ENCODE results near the gene AFG1L. TPM values are rescaled to one million over a fixed set of nuclear protein-coding genes. Genes with fewer than 3 reads are reported as not detected.
"Not testable (repeated sequence)": the region's sequence is repeated elsewhere in the genome, so short reads cannot be mapped to it uniquely, and the experiment has no call there.

The AFG1L gene
- total RNA-seq, 3 donors from 2014 or later = 8.4 to 11.7 (median 10.6) TPM

- intact Hi-C loops (cut with DNase I, micrococcal nuclease) = no loop called here
- DNase-seq (no peak), ATAC-seq (no peak)
- Histone ChIP-seq H3K4me3 (no peak overlapping the region), H3K36me3 (ENCODE audit: low read depth) (no peaks in the 10 kb centered on the region), H3K9me3 (no peaks in the 10 kb centered on the region), H3K4me1 (ENCODE audit: low read depth) (peaks cover 10% of the 10 kb centered on the region)
- TF ChIP-seq CTCF (IDR thresholded peaks at IDR 0.05) = no peak
These were observed 15.0 kb downstream of the AFG1L start for GRCh38 chr6:108309844-108310243.

DNA sequence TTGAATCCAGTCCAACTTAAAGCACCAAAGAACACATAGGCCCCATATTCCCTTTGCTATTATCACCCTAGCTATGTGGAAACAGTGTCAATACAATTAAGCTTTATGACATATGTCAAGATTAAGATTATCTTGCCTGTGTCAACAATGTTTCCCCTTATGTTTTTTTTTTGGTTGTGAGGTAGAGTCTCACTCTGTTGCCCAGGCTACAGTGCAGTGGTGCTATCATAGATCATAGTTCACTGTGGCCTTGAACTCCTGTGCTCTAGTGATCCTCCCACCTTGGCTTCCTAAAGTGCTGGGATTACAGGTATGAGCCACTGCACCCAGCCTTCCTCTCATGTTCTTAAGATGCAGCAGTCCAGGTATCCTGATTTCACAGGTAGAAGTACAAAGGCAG, 17.8 kb downstream of the AFG1L start:
- no peak for TF ChIP-seq CTCF (IDR thresholded peaks at IDR 0.05)
- peak in 1 of 3 donors; percentile 60 for DNase-seq
- H3K36me3 ChIP-seq (ENCODE audit: low read depth) = no peaks in the 10 kb centered on the region
- ATAC-seq = peak; percentile 98
- H3K4me1 ChIP-seq (ENCODE audit: low read depth) = peaks cover 10% of the 10 kb centered on the region
- H3K4me3 ChIP-seq = no peak overlapping the region
- no peaks in the 10 kb centered on the region for H3K9me3 ChIP-seq
- intact Hi-C loops (cut with DNase I, micrococcal nuclease) = no loop called here

GRCh38 chr6:108321253-108321747, 26.4 kb downstream of the AFG1L start:
- Histone ChIP-seq H3K36me3 (ENCODE audit: low read depth) (no peaks in the 10 kb centered on the region), H3K4me1 (ENCODE audit: low read depth) (no peaks in the 10 kb centered on the region), H3K9me3 (no peaks in the 10 kb centered on the region), H3K4me3 (no peak overlapping the region)
- DNase-seq = no peak
- TF ChIP-seq CTCF (IDR thresholded peaks at IDR 0.05) = no peak
- ATAC-seq = no peak
- intact Hi-C loops (cut with DNase I, micrococcal nuclease) = no loop called here

DNA sequence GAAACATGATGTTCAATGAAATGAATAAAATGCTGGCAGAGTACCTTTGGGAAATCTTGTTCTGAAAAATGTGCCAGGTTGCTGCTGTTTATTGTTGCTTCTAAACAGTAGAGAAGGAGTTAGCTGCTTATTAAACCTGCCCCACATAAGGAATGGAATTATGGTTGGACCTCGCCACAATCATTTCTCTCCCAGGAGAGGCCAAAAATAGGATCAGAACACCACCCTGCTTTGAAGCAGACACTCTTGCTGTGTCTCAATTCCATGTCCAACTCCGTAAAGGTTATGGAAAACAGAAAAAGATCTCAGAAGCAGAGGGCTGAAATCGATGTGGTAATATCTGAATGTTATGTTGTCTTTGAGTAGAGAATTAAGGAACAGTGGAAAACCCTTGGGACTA, 27.9 kb downstream of the AFG1L start:
- H3K4me3 ChIP-seq = no peak overlapping the region
- no peaks in the 10 kb centered on the region for H3K9me3 ChIP-seq
- no peaks in the 10 kb centered on the region for H3K36me3 ChIP-seq (ENCODE audit: low read depth)
- DNase-seq (no peak), ATAC-seq (no peak)
- no peaks in the 10 kb centered on the region for H3K4me1 ChIP-seq (ENCODE audit: low read depth)
- no peak for TF ChIP-seq CTCF (IDR thresholded peaks at IDR 0.05)
- intact Hi-C loops (cut with DNase I, micrococcal nuclease) = no loop called here

- Histone ChIP-seq H3K9me3 (no peaks in the 10 kb centered on the region), H3K4me3 (no peak overlapping the region), H3K36me3 (ENCODE audit: low read depth) (no peaks in the 10 kb centered on the region), H3K4me1 (ENCODE audit: low read depth) (no peaks in the 10 kb centered on the region)
- TF ChIP-seq CTCF (IDR thresholded peaks at IDR 0.05) = no peak
- ATAC-seq (no peak), DNase-seq (no peak)
- intact Hi-C loops (cut with DNase I, micrococcal nuclease) = no loop called here
These were observed 29.0 kb downstream of the AFG1L start for GRCh38 chr6:108323710-108324466.

GRCh38 chr6:108330221-108330785, 35.4 kb downstream of the AFG1L start:
- H3K9me3 ChIP-seq; DNase-seq; H3K4me1 ChIP-seq (ENCODE audit: low read depth); H3K36me3 ChIP-seq (ENCODE audit: low read depth); H3K4me3 ChIP-seq; intact Hi-C loops (cut with DNase I, micrococcal nuclease): not testable (repeated sequence)
- ATAC-seq = peak; percentile 40
